SK-N-MC (cell line): ENCODE results near the gene PCBP3.

Source experiments
- FOXP2 ChIP-seq: optimal IDR thresholded peaks from 2 replicates; pipeline ENCODE3; 2011; ENCODE audit warnings: mild to moderate bottlenecking, moderate library complexity; ENCODE audit not compliant: insufficient read depth; ENCODE audit errors: extremely low read length, control extremely low read depth
- POLR2AphosphoS5 ChIP-seq: IDR thresholded peaks from 2 replicates; pipeline ENCODE4 v1.6.1; 2012; ENCODE audit warnings: mild to moderate bottlenecking, low read depth, low read length, borderline replicate concordance

- TF ChIP-seq POLR2AphosphoS5: no peak
- no peak for TF ChIP-seq FOXP2
Observed at GRCh38 chr21:45602106-45602505, 41.4 kb upstream of the PCBP3 start.
